HepG2 (cell line): ENCODE measurements around the gene MYH10. TPM values are rescaled to one million over a fixed set of nuclear protein-coding genes. Genes with fewer than 3 reads are reported as not detected.

Experiments
- ATAC-seq: fragments of 200-7000 bp; cut with Tn5 transposase; 3 replicates; pipeline ENCODE4 v1.9.1; 2020; ENCODE audit warnings: mild to moderate bottlenecking, moderate library complexity
- BruUV-seq: library from RNA; stranded (reverse); fragments of 400-500 nt; replicated peaks from 2 replicates; lab custom pipeline; 2021; lab: Mats Ljungman, UMichigan
- CTCF ChIA-PET: fragments of 300-600 bp; formaldehyde crosslinking; extraction: SDS; loops from one replicate; lab custom pipeline; 2021; ENCODE audit warnings: low total read pairs, inconsistent platforms, low intra/inter-chr PET ratio; lab: Yijun Ruan, JAX
- POLR2A ChIA-PET: fragments of 350-600 bp; sonication (Branson Sonifier 250); formaldehyde crosslinking; loops from one replicate; lab custom pipeline; 2020; ENCODE audit warnings: antibody characterized with exemption, inconsistent platforms; lab: Yijun Ruan, JAX
- DNase-seq: peaks from one replicate; pipeline ENCODE4 v3.0.0-alpha.2; 2015; ENCODE audit warnings: low spot score
- FAIRE-seq: peaks from 3 replicates; lab custom pipeline; 2011; peaks lifted over from hg19 to GRCh38; lab: Jason Lieb, UNC
- H2AFZ ChIP-seq: one replicate; pipeline ENCODE4 v1.6.1; 2011; ENCODE audit warnings: low read length, inconsistent platforms
- H3K27ac ChIP-seq: fragments of 300-600 bp; 3 replicates; pipeline ENCODE4 v1.8.0; 2011; ENCODE audit warnings: mixed run types, mild to moderate bottlenecking, mixed read lengths, low read length, inconsistent platforms; ENCODE audit not compliant: insufficient read depth; ENCODE audit errors: extremely low read length
- H3K27me3 ChIP-seq, 2 experiments: fragments of 200-600 bp in 1 of 2; 2 replicates in 1 of 2; 3 replicates in 1 of 2; pipeline versions ENCODE4 v1.6.0 to v1.8.0; 2011; ENCODE audit warnings: low read length in 2 of 2, mild to moderate bottlenecking in 2 of 2, moderate library complexity in 2 of 2, inconsistent platforms in 1 of 2; ENCODE audit not compliant: insufficient read depth in 2 of 2, control insufficient read depth in 1 of 2
- H3K36me3 ChIP-seq, 2 experiments: fragments of 200-600 bp in 1 of 2; replicated peaks in 1 of 2; 2 replicates in 1 of 2; 3 replicates in 1 of 2; pipeline versions ENCODE4 v1.5.1 to v1.8.0; 2011; ENCODE audit warnings: low read length in 2 of 2, inconsistent platforms in 1 of 2; ENCODE audit not compliant: insufficient read depth in 2 of 2, control insufficient read depth in 1 of 2
- H3K4me1 ChIP-seq: 2 replicates; pipeline ENCODE4 v1.5.1; 2012; ENCODE audit warnings: low read length, inconsistent platforms; ENCODE audit not compliant: insufficient read depth
- H3K4me2 ChIP-seq: 2 replicates; pipeline ENCODE4 v1.6.0; 2011; ENCODE audit warnings: low read depth, low read length, inconsistent platforms
- H3K4me3 ChIP-seq, 3 experiments: fragments of 200-600 bp in 1 of 3; sonication (generic), shearing (Covaris generic) in 1 of 3; replicated peaks in 1 of 3; 2 replicates each; pipeline ENCODE4 v1.5.1; 2011 to 2016; ENCODE audit warnings: low read length in 3 of 3, inconsistent platforms in 2 of 3, low read depth in 2 of 3, mild to moderate bottlenecking in 2 of 3, control low read depth in 1 of 3, mixed read lengths in 1 of 3; ENCODE audit not compliant: insufficient read depth in 1 of 3
- H3K79me2 ChIP-seq: one replicate; pipeline ENCODE4 v1.6.1; 2011; ENCODE audit warnings: low read length, inconsistent platforms; ENCODE audit not compliant: insufficient read depth
- H3K9ac ChIP-seq: 2 replicates; pipeline ENCODE4 v1.6.0; 2011; ENCODE audit warnings: mild to moderate bottlenecking, low read depth, low read length, inconsistent platforms; ENCODE audit not compliant: insufficient read depth
- H3K9me3 ChIP-seq: 2 replicates; pipeline ENCODE4 v1.5.1; 2012; ENCODE audit warnings: mild to moderate bottlenecking, low read length
- H4K20me1 ChIP-seq: 2 replicates; pipeline ENCODE4 v1.6.0; 2011; ENCODE audit warnings: inconsistent platforms, mild to moderate bottlenecking, low read length, moderate library complexity; ENCODE audit not compliant: insufficient read depth
- ARNTL ChIP-seq: sonication (generic); formaldehyde crosslinking; IDR thresholded peaks from 2 replicates; pipeline ENCODE4 v1.4.0; 2020; ENCODE audit warnings: mild to moderate bottlenecking, missing genetic modification reagents
- CSRNP1 ChIP-seq: sonication (generic); formaldehyde crosslinking; IDR thresholded peaks from 2 replicates; pipeline ENCODE4 v1.8.1; 2023; ENCODE audit warnings: mild to moderate bottlenecking, missing genetic modification reagents
- HIC2 ChIP-seq: sonication (generic); formaldehyde crosslinking; IDR thresholded peaks from 2 replicates; pipeline ENCODE4 v1.9.0; 2022; ENCODE audit warnings: low read depth, missing genetic modification reagents
- ISL2 ChIP-seq: sonication (generic); formaldehyde crosslinking; IDR thresholded peaks from 2 replicates; pipeline ENCODE4 v1.5.0; 2020; ENCODE audit warnings: missing genetic modification reagents
- KAT8 ChIP-seq: IDR thresholded peaks from 2 replicates; pipeline ENCODE4 v1.6.1; 2016; ENCODE audit warnings: missing genetic modification reagents, missing compliant biosample characterization
- NFKB2 ChIP-seq: sonication (generic); formaldehyde crosslinking; IDR thresholded peaks from 2 replicates; pipeline ENCODE4 v1.4.0; 2020; ENCODE audit warnings: missing genetic modification reagents, borderline replicate concordance
- PRMT3 ChIP-seq: sonication (generic); formaldehyde crosslinking; IDR thresholded peaks from 2 replicates; pipeline ENCODE4 v1.8.1; 2022; ENCODE audit warnings: low read depth, mild to moderate bottlenecking, moderate library complexity, missing genetic modification reagents, borderline replicate concordance
- REPIN1 ChIP-seq: sonication (generic); formaldehyde crosslinking; IDR thresholded peaks from 2 replicates; pipeline ENCODE4 v1.8.0; 2022; ENCODE audit warnings: missing genetic modification reagents, low read depth, mild to moderate bottlenecking, borderline replicate concordance
- SRSF4 ChIP-seq: fragments of 200-400 bp; formaldehyde crosslinking; IDR thresholded peaks from one replicate; pipeline ENCODE4 v1.6.1; 2018; ENCODE audit warnings: mild to moderate bottlenecking, low read depth, low read length, moderate library complexity; ENCODE audit not compliant: poor library complexity, severe bottlenecking
- ZFY ChIP-seq: sonication (generic); formaldehyde crosslinking; IDR thresholded peaks from 2 replicates; pipeline ENCODE4 v1.4.0; 2020; ENCODE audit warnings: missing genetic modification reagents
- ZMYM3 ChIP-seq: sonication (generic); formaldehyde crosslinking; IDR thresholded peaks from 2 replicates; pipeline ENCODE4 v1.5.1; 2020; ENCODE audit warnings: mild to moderate bottlenecking, missing genetic modification reagents
- ZNF160 ChIP-seq: sonication (generic); formaldehyde crosslinking; IDR thresholded peaks from 2 replicates; pipeline ENCODE4 v1.8.0; 2022; ENCODE audit warnings: mild to moderate bottlenecking, inconsistent platforms, missing genetic modification reagents
- ZNF251 ChIP-seq: sonication (generic); formaldehyde crosslinking; IDR thresholded peaks from 2 replicates; pipeline ENCODE4 v1.9.0; 2021; ENCODE audit warnings: mild to moderate bottlenecking, missing genetic modification reagents
- ZNF34 ChIP-seq: sonication (generic); formaldehyde crosslinking; IDR thresholded peaks from 2 replicates; pipeline ENCODE4 v1.4.0; 2020; ENCODE audit warnings: mild to moderate bottlenecking, missing genetic modification reagents, borderline replicate concordance
- ZNF589 ChIP-seq: sonication (generic); formaldehyde crosslinking; conservative IDR thresholded peaks from 2 replicates; pipeline ENCODE4 v1.8.0; 2022; ENCODE audit warnings: mild to moderate bottlenecking, moderate library complexity, missing genetic modification reagents
- ZNF839 ChIP-seq: sonication (generic); formaldehyde crosslinking; IDR thresholded peaks from 2 replicates; pipeline ENCODE4 v1.4.0; 2020; ENCODE audit warnings: missing genetic modification reagents, mild to moderate bottlenecking, borderline replicate concordance
- ZNF850 ChIP-seq: sonication (generic); formaldehyde crosslinking; conservative IDR thresholded peaks from 2 replicates; pipeline ENCODE4 v1.9.0; 2021; ENCODE audit warnings: mild to moderate bottlenecking, missing genetic modification reagents
- WGBS: methylation state at CpG from one replicate; pipeline ENCODE4 v1.1.6; 2017; ENCODE audit warnings: low lambda C conversion rate; 5-methylcytosine and 5-hydroxymethylcytosine counted together
- in situ Hi-C: cut with HindIII; loops from 2 replicates; pipeline ENCODE4 v1.10.0; 2017; ENCODE audit warnings: low pct_unique_long_range_greater_than_20kb; ENCODE audit not compliant: extremely low pct_ligation_motif_present
- intact Hi-C: fragments of 100-400 bp; cut with micrococcal nuclease; formaldehyde crosslinking; loops from one replicate; pipeline ENCODE4 v1.10.0; 2022; ENCODE audit not compliant: unreplicated experiment
- polyA plus RNA-seq, 8 experiments: library from polyadenylated mRNA; depleted of rRNA in 3 of 8; stranded (reverse) in 7 of 8; unstranded in 1 of 8; fragments of >200 nt; fragmentation: Illumina TruSeq in 4 of 8; extraction: Trizol in 4 of 8; gene quantifications; 2 replicates each; pipeline versions ENCODE4 v1.2.1 to v1.2.3, GENCODE V29; 2011 to 2016; ENCODE audit warnings: low read depth in 4 of 8, missing spikeins in 1 of 8, mixed read lengths in 1 of 8; ENCODE audit not compliant: insufficient read depth in 1 of 8
- total RNA-seq, 5 experiments: library from RNA; depleted of rRNA; stranded (reverse); fragments of >200 nt; fragmentation: Illumina TruSeq; extraction: Trizol; gene quantifications; 2 replicates each; pipeline ENCODE4 v1.2.3, GENCODE V29; 2016; ENCODE audit warnings: low read depth in 1 of 5
- TF ChIP-seq, protein P1 (sequence below): sonication (generic); formaldehyde crosslinking; IDR thresholded peaks from 2 replicates; pipeline ENCODE4 v1.4.0; 2020; ENCODE audit warnings: mild to moderate bottlenecking, missing genetic modification reagents

Gene MYH10
- total and polyA plus RNA-seq, 2 of the 13 experiments (the other 11 are each of a cell fraction or from before 2014, with no cell fraction given), result 43.4 to 68.6 TPM

DNA sequence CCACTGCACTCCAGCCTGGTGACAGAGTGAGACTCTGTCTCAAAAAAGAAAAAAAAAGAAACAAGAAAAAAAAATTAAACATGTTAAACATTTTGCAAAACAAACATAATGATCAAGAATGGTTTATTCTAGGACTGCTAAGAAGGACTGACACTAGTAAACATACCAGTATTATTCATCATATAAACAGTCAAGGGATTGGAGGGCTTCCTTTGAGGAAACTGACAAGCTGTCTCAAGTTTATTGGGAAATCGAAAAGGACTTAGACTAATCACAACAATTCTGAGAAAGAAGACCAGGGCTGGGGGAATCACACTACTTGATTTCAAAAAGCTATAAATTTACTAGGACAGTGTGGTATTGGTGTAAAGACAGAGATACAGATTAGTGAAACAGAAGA, 75.5 kb downstream of the MYH10 start:
- BruUV-seq, result no TSS peak
- no peaks in the 10 kb centered on the region for H4K20me1 ChIP-seq
- FAIRE-seq, result no peak
- H3K4me3 ChIP-seq, result no peak overlapping the region
- DNase-seq, result no peak
- intact Hi-C loops, result no loop called here
- WGBS, result 97% methylated on average over 1 of the region's 1 CpG
- no peaks in the 10 kb centered on the region for H3K4me1 ChIP-seq
- H3K36me3 ChIP-seq, result peaks cover 9 to 22% of the 10 kb centered on the region in 2 experiments
- no peak for ATAC-seq
- no peaks in the 10 kb centered on the region for H3K79me2 ChIP-seq
- H3K4me2 ChIP-seq, result no peak overlapping the region
- H3K27ac ChIP-seq, result no peak overlapping the region
- H2AFZ ChIP-seq, result no peak overlapping the region
- ChIA-PET CTCF (no interaction called here), POLR2A (no interaction called here)
- no peaks in the 10 kb centered on the region for H3K9me3 ChIP-seq
- H3K27me3 ChIP-seq, result no peaks in the 10 kb centered on the region
- in situ Hi-C loops, result no loop called here
- H3K9ac ChIP-seq, result no peak overlapping the region
- TF ChIP-seq ZFY (CRISPR knock-in tag), result no peak
- TF ChIP-seq CSRNP1, result no peak
- no peak for TF ChIP-seq PRMT3 (CRISPR knock-in tag)
- TF ChIP-seq HIC2, result no peak
- no peak for TF ChIP-seq ZNF839 (CRISPR knock-in tag)
- TF ChIP-seq ZNF34 (CRISPR knock-in tag), result no peak
- no peak for TF ChIP-seq KAT8
- no peak for TF ChIP-seq REPIN1
- TF ChIP-seq, protein P1, sequence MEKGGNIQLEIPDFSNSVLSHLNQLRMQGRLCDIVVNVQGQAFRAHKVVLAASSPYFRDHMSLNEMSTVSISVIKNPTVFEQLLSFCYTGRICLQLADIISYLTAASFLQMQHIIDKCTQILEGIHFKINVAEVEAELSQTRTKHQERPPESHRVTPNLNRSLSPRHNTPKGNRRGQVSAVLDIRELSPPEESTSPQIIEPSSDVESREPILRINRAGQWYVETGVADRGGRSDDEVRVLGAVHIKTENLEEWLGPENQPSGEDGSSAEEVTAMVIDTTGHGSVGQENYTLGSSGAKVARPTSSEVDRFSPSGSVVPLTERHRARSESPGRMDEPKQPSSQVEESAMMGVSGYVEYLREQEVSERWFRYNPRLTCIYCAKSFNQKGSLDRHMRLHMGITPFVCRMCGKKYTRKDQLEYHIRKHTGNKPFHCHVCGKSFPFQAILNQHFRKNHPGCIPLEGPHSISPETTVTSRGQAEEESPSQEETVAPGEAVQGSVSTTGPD (CRISPR knock-in tag), result no peak
- no peak for TF ChIP-seq ZNF251 (CRISPR knock-in tag)
- no peak for TF ChIP-seq ZNF589 (CRISPR knock-in tag)
- no peak for TF ChIP-seq SRSF4
- TF ChIP-seq ZMYM3 (CRISPR knock-in tag), result no peak
- no peak for TF ChIP-seq ISL2 (CRISPR knock-in tag)
- no peak for TF ChIP-seq ARNTL (CRISPR knock-in tag)
- no peak for TF ChIP-seq NFKB2
- TF ChIP-seq ZNF160 (CRISPR knock-in tag), result no peak
- no peak for TF ChIP-seq ZNF850 (CRISPR knock-in tag)
